WERI-Rb-1 (cell line): ENCODE measurements around the gene GARIN5A.

ENCODE experiments used
- DNase-seq: peaks from one replicate; pipeline ENCODE4 v3.0.0-alpha.2; 2020
- H3K27ac ChIP-seq: fragments of 250-450 bp; sonication (Bioruptor Pico); 2 replicates; pipeline ENCODE4 v1.5.1; 2020; ENCODE audit warnings: mild to moderate bottlenecking, moderate library complexity
- H3K27me3 ChIP-seq: fragments of 250-450 bp; sonication (Bioruptor Pico); 2 replicates; pipeline ENCODE4 v1.5.1; 2021; ENCODE audit warnings: mild to moderate bottlenecking, low read depth, moderate library complexity; ENCODE audit not compliant: insufficient read depth, severe bottlenecking
- H3K36me3 ChIP-seq: fragments of 250-450 bp; sonication (Bioruptor Pico); 2 replicates; pipeline ENCODE4 v1.5.1; 2020; ENCODE audit warnings: mild to moderate bottlenecking, moderate library complexity
- H3K4me3 ChIP-seq: 2 replicates; pipeline ENCODE4 v1.5.1; 2011; ENCODE audit warnings: low read depth, mild to moderate bottlenecking, control low read depth, low read length
- H3K9me3 ChIP-seq: fragments of 250-450 bp; sonication (Bioruptor Pico); 2 replicates; pipeline ENCODE4 v1.5.1; 2021; ENCODE audit warnings: mild to moderate bottlenecking, moderate library complexity; ENCODE audit not compliant: severe bottlenecking
- CTCF ChIP-seq: IDR thresholded peaks from 2 replicates; pipeline ENCODE4 v1.5.1; 2011; ENCODE audit warnings: low read depth, mild to moderate bottlenecking, control low read depth, inconsistent platforms, low read length

GARIN5A gene

GRCh38 chr19:50510121-50510670 is 33.5 kb upstream of the GARIN5A start:
- Histone ChIP-seq H3K36me3 (no peaks in the 10 kb centered on the region), H3K9me3 (no peaks in the 10 kb centered on the region), H3K4me3 (peak overlapping the region; percentile 71), H3K27me3 (no peaks in the 10 kb centered on the region), H3K27ac (no peak overlapping the region)
- no peak for TF ChIP-seq CTCF
- no peak for DNase-seq

GRCh38 chr19:50509366-50509765 is 32.7 kb upstream of the GARIN5A start:
- TF ChIP-seq CTCF = no peak
- Histone ChIP-seq H3K4me3 (no peak overlapping the region), H3K27me3 (no peaks in the 10 kb centered on the region), H3K27ac (no peak overlapping the region), H3K9me3 (no peaks in the 10 kb centered on the region), H3K36me3 (no peaks in the 10 kb centered on the region)
- DNase-seq = no peak

GRCh38 chr19:50508843-50509190 is 32.2 kb upstream of the GARIN5A start:
- no peak for DNase-seq
- TF ChIP-seq CTCF = no peak
- H3K9me3 ChIP-seq = no peaks in the 10 kb centered on the region

GRCh38 chr19:50507376-50507775 is 30.7 kb upstream of the GARIN5A start:
- no peak for DNase-seq
- H3K4me3 ChIP-seq = no peak overlapping the region
- no peak for TF ChIP-seq CTCF
- H3K27ac ChIP-seq = no peak overlapping the region
- no peaks in the 10 kb centered on the region for H3K36me3 ChIP-seq
- H3K27me3 ChIP-seq = no peaks in the 10 kb centered on the region
- no peaks in the 10 kb centered on the region for H3K9me3 ChIP-seq

More at GRCh38 chr19:50508843-50509190, 32.2 kb upstream of the GARIN5A start:
- no peaks in the 10 kb centered on the region for H3K27me3 ChIP-seq
- no peak overlapping the region for H3K27ac ChIP-seq
- no peaks in the 10 kb centered on the region for H3K36me3 ChIP-seq
- no peak overlapping the region for H3K4me3 ChIP-seq

GRCh38 chr19:50506700-50507099 is 30.1 kb upstream of the GARIN5A start:
- no peaks in the 10 kb centered on the region for H3K9me3 ChIP-seq

More at GRCh38 chr19:50506700-50507099, 30.1 kb upstream of the GARIN5A start:
- H3K4me3 ChIP-seq = no peak overlapping the region
- H3K36me3 ChIP-seq = no peaks in the 10 kb centered on the region
- H3K27me3 ChIP-seq = no peaks in the 10 kb centered on the region
- no peak overlapping the region for H3K27ac ChIP-seq
- no peak for TF ChIP-seq CTCF
- DNase-seq = no peak
